HPDE6-E6E7 (cell line): ENCODE results near the gene ZBTB39.
"Not testable (repeated sequence)": the region's sequence is repeated elsewhere in the genome, so short reads cannot be mapped to it uniquely, and the experiment has no call there.

Experiments used
- DNase-seq: peaks from one replicate; pipeline ENCODE4 v3.0.0; 2011; ENCODE audit warnings: missing footprints; ENCODE audit errors: extremely low spot score

ZBTB39 gene

GRCh38 chr12:56980941-56981530 lies 25.3 kb downstream of the ZBTB39 start:
- DNase-seq: no peak

GRCh38 chr12:56980268-56980667 lies 26.1 kb downstream of the ZBTB39 start:
- no peak for DNase-seq

GRCh38 chr12:56979628-56980027 lies 26.7 kb downstream of the ZBTB39 start:
- DNase-seq: no peak

GRCh38 chr12:56978397-56979138 lies 27.8 kb downstream of the ZBTB39 start:
- DNase-seq: no peak

GRCh38 chr12:56977361-56977760 lies 29.0 kb downstream of the ZBTB39 start:
- DNase-seq: not testable (repeated sequence)

- not testable (repeated sequence) for DNase-seq
Observed at GRCh38 chr12:56974224-56974623, 32.1 kb downstream of the ZBTB39 start.

- DNase-seq: not testable (repeated sequence)
Observed at GRCh38 chr12:56968910-56969309, 37.4 kb downstream of the ZBTB39 start.

GRCh38 chr12:56965997-56966642 lies 40.2 kb downstream of the ZBTB39 start:
- DNase-seq: not testable (repeated sequence)

GRCh38 chr12:56965124-56965523 lies 41.2 kb downstream of the ZBTB39 start:
- not testable (repeated sequence) for DNase-seq

- not testable (repeated sequence) for DNase-seq
Observed at GRCh38 chr12:56963557-56963956, 42.8 kb downstream of the ZBTB39 start.

- DNase-seq: not testable (repeated sequence)
Observed at GRCh38 chr12:56962247-56962646, 44.1 kb downstream of the ZBTB39 start.

GRCh38 chr12:56958422-56958821 lies 47.9 kb downstream of the ZBTB39 start:
- DNase-seq: no peak

GRCh38 chr12:56957229-56958052 lies 48.9 kb downstream of the ZBTB39 start, which contains the start of gene RDH16:
Gene RDH16 (minus strand): TSS chr12:56957608. CDS start chr12:56957462, 146 bp downstream.
- no peak for DNase-seq

GRCh38 chr12:56955631-56956256 lies 50.6 kb downstream of the ZBTB39 start:
- no peak for DNase-seq

GRCh38 chr12:56954958-56955355 lies 51.4 kb downstream of the ZBTB39 start:
- DNase-seq: no peak

- DNase-seq: no peak
Observed at GRCh38 chr12:56954057-56954957, 52.0 kb downstream of the ZBTB39 start.

GRCh38 chr12:56953314-56953713 lies 53.0 kb downstream of the ZBTB39 start:
- no peak for DNase-seq

- DNase-seq: no peak
Observed at GRCh38 chr12:56951582-56952339, 54.6 kb downstream of the ZBTB39 start.

GRCh38 chr12:56948881-56949280 lies 57.5 kb downstream of the ZBTB39 start:
- no peak for DNase-seq
